Activated naive CD8-positive, alpha-beta T cell treated with anti-CD3 and anti-CD28 coated beads, Interleukin-2, amount 10 ng/mL, durations not matched to agents 7 days and 5 days (primary cell): ENCODE results near the gene SEC22A. TPM values are rescaled to one million over a fixed set of nuclear protein-coding genes. Genes with fewer than 3 reads are reported as not detected.

Experiments used
- ATAC-seq: fragments of 150-1000 bp; cut with Tn5 transposase; one replicate; pipeline ENCODE4 v1.10.0; 2021; ENCODE audit warnings: low read depth, moderate library complexity
- POLR2A ChIA-PET: fragments of 350-600 bp; sonication (Branson Sonifier 250); formaldehyde crosslinking; loops from one replicate; lab custom pipeline; 2021; ENCODE audit warnings: antibody characterized with exemption; lab: Charles Lee
- DNase-seq: peaks from one replicate; pipeline ENCODE4 v3.0.0; 2021
- H3K27ac Mint-ChIP-seq: one replicate; pipeline ENCODE4 v1.8.0; 2022; ENCODE audit warnings: mild to moderate bottlenecking, mixed read lengths
- H3K27me3 Mint-ChIP-seq: one replicate; pipeline ENCODE4 v1.8.0; 2022; ENCODE audit warnings: mild to moderate bottlenecking, moderate library complexity, mixed read lengths
- H3K36me3 Mint-ChIP-seq: one replicate; pipeline ENCODE4 v1.8.0; 2021; ENCODE audit warnings: mild to moderate bottlenecking, mixed read lengths
- H3K4me1 Mint-ChIP-seq: one replicate; pipeline ENCODE4 v1.8.0; 2021; ENCODE audit warnings: mixed read lengths
- H3K4me3 Mint-ChIP-seq: one replicate; pipeline ENCODE4 v1.8.0; 2022; ENCODE audit warnings: mild to moderate bottlenecking, moderate library complexity, mixed read lengths
- H3K9me3 Mint-ChIP-seq: one replicate; pipeline ENCODE4 v1.8.0; 2021; ENCODE audit warnings: mixed read lengths
- total RNA-seq, 2 experiments: library from RNA; stranded (reverse); gene quantifications; one replicate each; pipeline ENCODE4 v1.2.3, GENCODE V29; 2021

Gene SEC22A
- total RNA-seq, result 10 to 100 TPM; 13.3 to 21.4 TPM

GRCh38 chr3:123201557-123202427 lies at the start of gene SEC22A:
Gene SEC22A (plus strand): TSS chr3:123201943. CDS start chr3:123209218, 7,275 bp downstream.
- peaks cover 6% of the 10 kb centered on the region for H3K36me3 Mint-ChIP-seq
- ATAC-seq (peak; percentile 99), DNase-seq (peak; percentile 94)
- no peaks in the 10 kb centered on the region for H3K27me3 Mint-ChIP-seq
- H3K9me3 Mint-ChIP-seq, result peaks cover 10% of the 10 kb centered on the region
- peak within 1 kb of the TSS; percentile 85 for H3K4me3 Mint-ChIP-seq
- POLR2A ChIA-PET, result interaction anchor here (0.6 to 1.3 kb wide), 9 partner anchors 8 to 1509 kb away, joined by 3 to 7 read pairs (median 3); partner anchors contain the start of genes HSPBAP1 and PDIA5
- peaks cover 12% of the 10 kb centered on the region for H3K4me1 Mint-ChIP-seq
- H3K27ac Mint-ChIP-seq, result peak within 1 kb of the TSS; percentile 94

GRCh38 chr3:123152687-123153086 lies 49.1 kb upstream of the SEC22A start:
- H3K27me3 Mint-ChIP-seq, result no peaks in the 10 kb centered on the region
- DNase-seq (no peak), ATAC-seq (no peak)
- H3K27ac Mint-ChIP-seq, result no peak overlapping the region
- H3K36me3 Mint-ChIP-seq, result peaks cover 43% of the 10 kb centered on the region
- H3K4me1 Mint-ChIP-seq, result peaks cover 1% of the 10 kb centered on the region
- peaks cover 8% of the 10 kb centered on the region for H3K9me3 Mint-ChIP-seq
- POLR2A ChIA-PET, result no interaction called here
- H3K4me3 Mint-ChIP-seq, result no peak overlapping the region

- peaks cover 1% of the 10 kb centered on the region for H3K4me1 Mint-ChIP-seq
- POLR2A ChIA-PET, result no interaction called here
- DNase-seq (no peak), ATAC-seq (no peak)
- H3K36me3 Mint-ChIP-seq, result peaks cover 40% of the 10 kb centered on the region
- H3K27me3 Mint-ChIP-seq, result no peaks in the 10 kb centered on the region
- peaks cover 8% of the 10 kb centered on the region for H3K9me3 Mint-ChIP-seq
- no peak overlapping the region for H3K4me3 Mint-ChIP-seq
- no peak overlapping the region for H3K27ac Mint-ChIP-seq
These were observed 48.4 kb upstream of the SEC22A start for GRCh38 chr3:123153125-123154019.

- Mint-ChIP-seq H3K4me1 (peaks cover 1% of the 10 kb centered on the region), H3K4me3 (no peak overlapping the region), H3K9me3 (peaks cover 8% of the 10 kb centered on the region), H3K36me3 (peaks cover 32% of the 10 kb centered on the region), H3K27me3 (no peaks in the 10 kb centered on the region), H3K27ac (no peak overlapping the region)
- POLR2A ChIA-PET, result no interaction called here
- ATAC-seq, result no peak
- DNase-seq, result no peak
These were observed 47.4 kb upstream of the SEC22A start for GRCh38 chr3:123154020-123154985.

- Mint-ChIP-seq H3K4me1 (peaks cover 1% of the 10 kb centered on the region), H3K9me3 (peaks cover 8% of the 10 kb centered on the region), H3K27me3 (no peaks in the 10 kb centered on the region), H3K27ac (no peak overlapping the region), H3K4me3 (no peak overlapping the region), H3K36me3 (peaks cover 21% of the 10 kb centered on the region)
- DNase-seq, result no peak
- POLR2A ChIA-PET, result no interaction called here
- ATAC-seq, result no peak
These were observed 46.2 kb upstream of the SEC22A start for GRCh38 chr3:123155471-123156011.

- Mint-ChIP-seq H3K4me1 (peaks cover 1% of the 10 kb centered on the region), H3K9me3 (peaks cover 4% of the 10 kb centered on the region), H3K4me3 (no peak overlapping the region), H3K27ac (no peak overlapping the region), H3K36me3 (peaks cover 12% of the 10 kb centered on the region), H3K27me3 (no peaks in the 10 kb centered on the region)
- ATAC-seq, result no peak
- POLR2A ChIA-PET, result no interaction called here
- DNase-seq, result no peak
These were observed 45.3 kb upstream of the SEC22A start for GRCh38 chr3:123156276-123156995.

- H3K4me3 Mint-ChIP-seq, result no peak overlapping the region
- no peaks in the 10 kb centered on the region for H3K9me3 Mint-ChIP-seq
- DNase-seq (no peak), ATAC-seq (no peak)
- H3K27me3 Mint-ChIP-seq, result no peaks in the 10 kb centered on the region
- POLR2A ChIA-PET, result no interaction called here
- H3K27ac Mint-ChIP-seq, result no peak overlapping the region
- peaks cover 7% of the 10 kb centered on the region for H3K36me3 Mint-ChIP-seq
- peaks cover 1% of the 10 kb centered on the region for H3K4me1 Mint-ChIP-seq
These were observed 44.5 kb upstream of the SEC22A start for GRCh38 chr3:123157209-123157597.

GRCh38 chr3:123157598-123158287 lies 44.0 kb upstream of the SEC22A start:
- POLR2A ChIA-PET, result no interaction called here
- no peak for ATAC-seq
- Mint-ChIP-seq H3K36me3 (peaks cover 5% of the 10 kb centered on the region), H3K4me3 (no peak overlapping the region), H3K4me1 (peaks cover 1% of the 10 kb centered on the region), H3K27me3 (no peaks in the 10 kb centered on the region), H3K9me3 (no peaks in the 10 kb centered on the region), H3K27ac (no peak overlapping the region)
- no peak for DNase-seq

- no peak overlapping the region for H3K27ac Mint-ChIP-seq
- POLR2A ChIA-PET, result no interaction called here
- no peaks in the 10 kb centered on the region for H3K9me3 Mint-ChIP-seq
- no peak for DNase-seq
- H3K4me1 Mint-ChIP-seq, result peaks cover 1% of the 10 kb centered on the region
- ATAC-seq, result no peak
- peaks cover 1% of the 10 kb centered on the region for H3K36me3 Mint-ChIP-seq
- no peaks in the 10 kb centered on the region for H3K27me3 Mint-ChIP-seq
- no peak overlapping the region for H3K4me3 Mint-ChIP-seq
These were observed 43.4 kb upstream of the SEC22A start for GRCh38 chr3:123158330-123158729.

GRCh38 chr3:123158899-123159390 lies 42.8 kb upstream of the SEC22A start:
- DNase-seq (no peak), ATAC-seq (no peak)
- H3K4me1 Mint-ChIP-seq, result peaks cover 1% of the 10 kb centered on the region
- H3K36me3 Mint-ChIP-seq, result peaks cover 2% of the 10 kb centered on the region
- H3K4me3 Mint-ChIP-seq, result no peak overlapping the region
- H3K9me3 Mint-ChIP-seq, result no peaks in the 10 kb centered on the region
- H3K27me3 Mint-ChIP-seq, result no peaks in the 10 kb centered on the region
- POLR2A ChIA-PET, result no interaction called here
- H3K27ac Mint-ChIP-seq, result no peak overlapping the region

GRCh38 chr3:123159926-123160635 lies 41.7 kb upstream of the SEC22A start:
- ATAC-seq (no peak), DNase-seq (no peak)
- Mint-ChIP-seq H3K36me3 (peaks cover 13% of the 10 kb centered on the region), H3K4me1 (no peaks in the 10 kb centered on the region), H3K9me3 (peaks cover 3% of the 10 kb centered on the region), H3K27ac (no peak overlapping the region), H3K4me3 (no peak overlapping the region), H3K27me3 (no peaks in the 10 kb centered on the region)
- POLR2A ChIA-PET, result no interaction called here
